Sigmoid colon (tissue), 4 donors: ENCODE data around the gene FAM200A.

ENCODE experiments used
- CTCF ChIP-seq, 4 experiments: fragments of 450-650 bp in 3 of 4; fragments of 200-600 bp in 1 of 4; IDR thresholded peaks; one replicate each; pipeline ENCODE4 v1.5.1; 2016 to 2019; ENCODE audit warnings: antibody characterized with exemption in 4 of 4, mild to moderate bottlenecking in 3 of 4, moderate library complexity in 2 of 4
- EP300 ChIP-seq, 4 donors: sonication (generic); formaldehyde crosslinking; IDR thresholded peaks; one replicate each; pipeline ENCODE4 v1.6.1; 2017; ENCODE audit warnings: antibody characterized with exemption in 4 of 4
- POLR2A ChIP-seq, 2 donors: fragments of 450-650 bp; IDR thresholded peaks; one replicate each; pipeline ENCODE4 v1.6.1; 2016; ENCODE audit warnings: antibody characterized with exemption in 2 of 2, mild to moderate bottlenecking in 2 of 2, moderate library complexity in 2 of 2

GRCh38 chr7:99560834-99561736 lies 9.2 kb upstream of the FAM200A start:
- TF ChIP-seq POLR2A (IDR thresholded peaks at IDR 0.05): no peak
- no peak for TF ChIP-seq CTCF (IDR thresholded peaks at IDR 0.05)
- no peak for TF ChIP-seq EP300 (IDR thresholded peaks at IDR 0.05)
